ENCODE measurements around the gene NECTIN3. TPM values are rescaled to one million over a fixed set of nuclear protein-coding genes. Genes with fewer than 3 reads are reported as not detected.

NECTIN3 gene
- total RNA-seq (2014; rRNA removed; shearing (Covaris generic)) (0.22 TPM in 1 of 2 replicates, not detected in the other), total RNA-seq (2022) (not detected in 2 replicates), Bru-seq, nascent RNA (percentile 4 among the genes with signal in this experiment), BruChase-seq, experiment 1, labeled RNA remaining after a 6-hour chase (percentile 5 among the genes with signal in this experiment), BruChase-seq, experiment 2, labeled RNA remaining after a 2-hour chase (percentile 10 among the genes with signal in this experiment)
- long read RNA-seq, result 0 reads

DNA sequence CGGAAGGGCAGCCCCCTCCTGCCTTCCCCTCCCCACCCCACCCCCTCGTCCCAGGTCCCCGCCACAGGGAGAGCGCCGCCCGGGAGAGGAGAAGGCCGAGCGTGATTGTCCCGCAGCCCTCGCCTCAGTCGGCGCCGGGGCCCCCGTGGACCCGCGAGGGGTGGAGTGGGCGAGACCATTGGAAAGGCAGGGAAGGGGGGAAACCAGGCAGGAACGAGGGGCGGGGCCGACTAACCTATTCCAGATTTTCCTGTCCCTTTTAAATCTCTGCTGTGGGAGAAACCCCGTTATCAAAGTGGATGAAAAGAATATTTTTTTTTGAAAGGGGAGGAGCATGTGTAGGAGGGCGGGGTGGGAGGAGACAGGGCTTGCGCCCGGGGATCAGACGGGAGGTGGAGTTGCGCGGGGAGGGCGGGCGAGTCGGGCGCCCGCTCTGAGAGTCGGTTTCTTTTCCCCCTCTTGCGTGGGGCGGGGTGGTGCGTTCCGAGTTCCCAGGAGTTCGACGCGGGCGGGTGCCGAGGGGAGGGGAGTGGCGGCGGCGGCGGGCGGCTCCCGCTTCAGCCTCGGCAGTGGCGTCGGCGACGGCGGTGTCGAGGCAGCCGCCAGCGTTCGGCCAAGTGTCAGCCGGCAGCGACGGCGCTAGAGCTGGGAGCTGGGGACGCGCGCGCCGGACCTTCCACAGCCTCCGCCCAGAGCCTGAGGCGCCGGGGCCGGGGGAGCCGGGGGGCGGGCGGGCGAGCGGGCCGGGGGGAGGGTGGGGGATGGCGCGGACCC is at the start of gene NECTIN3:
NECTIN3 (plus strand) TSS at position 560 of the 774 bp plus-strand sequence; CDS start at position 762, 202 bp downstream.
- intact Hi-C loops (cut with micrococcal nuclease; ENCODE audit: unreplicated experiment), result no loop called here
- ChIA-PET CTCF (ENCODE audit: unreplicated experiment) (no interaction called here), POLR2A (no interaction called here)
- Histone ChIP-seq H3K9me2 (ENCODE audit: insufficient read depth, low read length) (no peaks in the 10 kb centered on the region), H3K27ac (ENCODE audit: low read depth, low read length, poor library complexity, severe bottlenecking) (no peak within 1 kb of the TSS), H2AFZ (ENCODE audit: low read length) (0 out of 2 replicates have a peak within 1 kb of the TSS, but pooled peaks have one; percentile 25), H4K20me1 (ENCODE audit: insufficient read depth, low read length) (no peaks in the 10 kb centered on the region), H3K9me3 (ENCODE audit: low read length) (no peaks in the 10 kb centered on the region), H3K4me3 (ENCODE audit: low read depth, low read length, poor library complexity, severe bottlenecking) (peak within 1 kb of the TSS; percentile 55), H3K79me2 (ENCODE audit: insufficient read depth, low read depth, low read length) (no peaks in the 10 kb centered on the region), H3K4me1 (ENCODE audit: insufficient read depth, low read length, poor library complexity, severe bottlenecking) (no peaks in the 10 kb centered on the region), H3K36me3 (ENCODE audit: insufficient read depth, low read length) (no peaks in the 10 kb centered on the region), H3K4me2 (ENCODE audit: low read length) (peak within 1 kb of the TSS; percentile 50)
- TF ChIP-seq EZH2phosphoT487 (IDR thresholded peaks at IDR 0.05; ENCODE audit: borderline replicate concordance, low read depth, low read length) (no peak), CTCF (conservative IDR thresholded peaks at IDR 0.05; ENCODE audit: low read length) (no peak)
- DNase-seq (ENCODE audit: low spot score), result peak; percentile 38
- BruUV-seq (replicated peaks), result no TSS peak

DNA sequence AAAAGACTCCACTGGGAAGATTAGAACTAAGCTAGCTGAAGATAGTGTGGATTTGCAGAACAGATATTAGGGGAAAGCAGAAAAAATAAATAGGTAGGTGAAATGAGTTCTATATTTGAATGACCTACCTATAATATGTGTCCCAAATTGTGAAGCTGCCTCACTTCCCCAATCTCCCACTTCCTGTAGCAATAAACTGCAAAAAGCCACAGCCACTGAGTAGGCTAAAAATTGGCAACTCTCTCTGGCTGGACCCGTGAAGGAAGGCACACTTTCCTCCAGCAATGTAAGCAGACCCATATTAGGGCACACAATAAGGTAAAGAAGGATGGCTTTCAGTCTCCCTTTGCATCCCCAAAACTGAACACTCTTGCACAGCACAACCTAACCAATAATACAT is 43.7 kb upstream of the NECTIN3 start:
- no TSS peak for BruUV-seq (replicated peaks)
- Histone ChIP-seq H3K27ac (ENCODE audit: low read depth, low read length, poor library complexity, severe bottlenecking) (no peak overlapping the region), H4K20me1 (ENCODE audit: insufficient read depth, low read length) (no peaks in the 10 kb centered on the region), H3K4me3 (ENCODE audit: low read depth, low read length, poor library complexity, severe bottlenecking) (no peak overlapping the region), H3K9me3 (ENCODE audit: low read length) (no peaks in the 10 kb centered on the region), H3K4me1 (ENCODE audit: insufficient read depth, low read length, poor library complexity, severe bottlenecking) (no peaks in the 10 kb centered on the region), H3K36me3 (ENCODE audit: insufficient read depth, low read length) (no peaks in the 10 kb centered on the region), H3K79me2 (ENCODE audit: insufficient read depth, low read depth, low read length) (no peaks in the 10 kb centered on the region), H3K9me2 (ENCODE audit: insufficient read depth, low read length) (no peaks in the 10 kb centered on the region), H3K4me2 (ENCODE audit: low read length) (no peak overlapping the region), H2AFZ (ENCODE audit: low read length) (no peak overlapping the region)
- POLR2A ChIA-PET, result interaction anchor here (1.3 kb wide), 1 partner anchor 16 kb away, joined by 4 read pairs; no protein-coding TSS in a partner anchor
- TF ChIP-seq EZH2phosphoT487 (IDR thresholded peaks at IDR 0.05; ENCODE audit: borderline replicate concordance, low read depth, low read length) (no peak), CTCF (conservative IDR thresholded peaks at IDR 0.05; ENCODE audit: low read length) (no peak)
- intact Hi-C loops (cut with micrococcal nuclease; ENCODE audit: unreplicated experiment), result no loop called here
- CTCF ChIA-PET (ENCODE audit: unreplicated experiment), result no interaction called here
- no peak for DNase-seq (ENCODE audit: low spot score)

DNA sequence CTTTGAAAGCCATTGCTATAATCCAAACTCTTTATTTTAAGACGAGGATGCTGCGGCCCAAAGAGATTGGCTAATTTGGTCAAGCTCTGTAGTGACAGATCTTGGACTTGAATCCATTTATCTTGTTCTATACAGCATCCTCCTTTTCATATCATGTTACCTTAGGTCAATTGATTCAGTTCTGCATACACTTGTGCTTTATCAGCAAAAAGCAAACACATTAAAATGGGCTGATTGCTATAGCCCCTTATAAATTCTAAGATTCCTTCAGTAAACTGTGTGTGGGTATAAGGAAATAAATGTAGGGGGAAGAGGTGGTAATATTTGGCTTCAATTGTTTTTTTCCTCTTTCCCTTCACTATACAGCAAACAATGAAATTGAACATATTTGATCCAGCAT is 40.1 kb upstream of the NECTIN3 start:
- BruUV-seq (replicated peaks), result no TSS peak
- intact Hi-C loops (cut with micrococcal nuclease; ENCODE audit: unreplicated experiment), result no loop called here
- no peaks in the 10 kb centered on the region for H3K4me1 ChIP-seq (ENCODE audit: insufficient read depth, low read length, poor library complexity, severe bottlenecking)
- H3K4me3 ChIP-seq (ENCODE audit: low read depth, low read length, poor library complexity, severe bottlenecking), result no peak overlapping the region
- H3K4me2 ChIP-seq (ENCODE audit: low read length), result no peak overlapping the region
- no peaks in the 10 kb centered on the region for H3K9me3 ChIP-seq (ENCODE audit: low read length)
- CTCF ChIA-PET (ENCODE audit: unreplicated experiment), result no interaction called here
- no peak for DNase-seq (ENCODE audit: low spot score)
- no peaks in the 10 kb centered on the region for H3K36me3 ChIP-seq (ENCODE audit: insufficient read depth, low read length)
- no peaks in the 10 kb centered on the region for H4K20me1 ChIP-seq (ENCODE audit: insufficient read depth, low read length)
- POLR2A ChIA-PET, result no interaction called here
- TF ChIP-seq CTCF (conservative IDR thresholded peaks at IDR 0.05; ENCODE audit: low read length) (no peak), EZH2phosphoT487 (IDR thresholded peaks at IDR 0.05; ENCODE audit: borderline replicate concordance, low read depth, low read length) (no peak)
- no peak overlapping the region for H2AFZ ChIP-seq (ENCODE audit: low read length)
- no peak overlapping the region for H3K27ac ChIP-seq (ENCODE audit: low read depth, low read length, poor library complexity, severe bottlenecking)
- H3K79me2 ChIP-seq (ENCODE audit: insufficient read depth, low read depth, low read length), result no peaks in the 10 kb centered on the region
- no peaks in the 10 kb centered on the region for H3K9me2 ChIP-seq (ENCODE audit: insufficient read depth, low read length)
